Measurements from ENCODE around the gene CLIP3. TPM values are rescaled to one million over a fixed set of nuclear protein-coding genes. Genes with fewer than 3 reads are reported as not detected.
A peak's percentile ranks its signal among the peaks of the same experiment; 100 is the strongest.

CLIP3 gene
- total RNA-seq, 1 donor from 2014 or later, result 4.3 TPM

- TF ChIP-seq, protein P1, sequence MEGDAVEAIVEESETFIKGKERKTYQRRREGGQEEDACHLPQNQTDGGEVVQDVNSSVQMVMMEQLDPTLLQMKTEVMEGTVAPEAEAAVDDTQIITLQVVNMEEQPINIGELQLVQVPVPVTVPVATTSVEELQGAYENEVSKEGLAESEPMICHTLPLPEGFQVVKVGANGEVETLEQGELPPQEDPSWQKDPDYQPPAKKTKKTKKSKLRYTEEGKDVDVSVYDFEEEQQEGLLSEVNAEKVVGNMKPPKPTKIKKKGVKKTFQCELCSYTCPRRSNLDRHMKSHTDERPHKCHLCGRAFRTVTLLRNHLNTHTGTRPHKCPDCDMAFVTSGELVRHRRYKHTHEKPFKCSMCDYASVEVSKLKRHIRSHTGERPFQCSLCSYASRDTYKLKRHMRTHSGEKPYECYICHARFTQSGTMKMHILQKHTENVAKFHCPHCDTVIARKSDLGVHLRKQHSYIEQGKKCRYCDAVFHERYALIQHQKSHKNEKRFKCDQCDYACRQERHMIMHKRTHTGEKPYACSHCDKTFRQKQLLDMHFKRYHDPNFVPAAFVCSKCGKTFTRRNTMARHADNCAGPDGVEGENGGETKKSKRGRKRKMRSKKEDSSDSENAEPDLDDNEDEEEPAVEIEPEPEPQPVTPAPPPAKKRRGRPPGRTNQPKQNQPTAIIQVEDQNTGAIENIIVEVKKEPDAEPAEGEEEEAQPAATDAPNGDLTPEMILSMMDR (conservative IDR thresholded peaks at IDR 0.05; ENCODE audit: low read depth, low read length), result no peak
- H3K4me3 ChIP-seq (ENCODE audit: low read depth, low read length), result no peak overlapping the region
- no peak for DNase-seq (ENCODE audit: low read depth)
These were observed 39.5 kb downstream of the CLIP3 start for GRCh38 chr19:35992907-35993765.

GRCh38 chr19:35991731-35992450 is 40.8 kb downstream of the CLIP3 start:
- TF ChIP-seq, protein P1 (conservative IDR thresholded peaks at IDR 0.05; ENCODE audit: low read depth, low read length), result no peak
- no peak overlapping the region for H3K4me3 ChIP-seq (ENCODE audit: low read depth, low read length)
- peak; percentile 29 for DNase-seq (ENCODE audit: low read depth)

GRCh38 chr19:35990771-35991730 is 41.6 kb downstream of the CLIP3 start:
- DNase-seq (ENCODE audit: low read depth), result no peak
- H3K4me3 ChIP-seq (ENCODE audit: low read depth, low read length), result no peak overlapping the region
- TF ChIP-seq, protein P1 (conservative IDR thresholded peaks at IDR 0.05; ENCODE audit: low read depth, low read length), result no peak

- TF ChIP-seq, protein P1 (conservative IDR thresholded peaks at IDR 0.05; ENCODE audit: low read depth, low read length), result no peak
- DNase-seq (ENCODE audit: low read depth), result no peak
- H3K4me3 ChIP-seq (ENCODE audit: low read depth, low read length), result no peak overlapping the region
These were observed 42.5 kb downstream of the CLIP3 start for GRCh38 chr19:35990156-35990555.

- TF ChIP-seq, protein P1 (conservative IDR thresholded peaks at IDR 0.05; ENCODE audit: low read depth, low read length), result no peak
- no peak for DNase-seq (ENCODE audit: low read depth)
- H3K4me3 ChIP-seq (ENCODE audit: low read depth, low read length), result no peak overlapping the region
These were observed 43.8 kb downstream of the CLIP3 start for GRCh38 chr19:35988824-35989223.

- TF ChIP-seq, protein P1 (conservative IDR thresholded peaks at IDR 0.05; ENCODE audit: low read depth, low read length), result no peak
- H3K4me3 ChIP-seq (ENCODE audit: low read depth, low read length), result no peak overlapping the region
- no peak for DNase-seq (ENCODE audit: low read depth)
These were observed 45.1 kb downstream of the CLIP3 start for GRCh38 chr19:35987571-35987896.
